Activated T-helper 1 cell treated with anti-CD3 and anti-CD28 coated beads, Interleukin-2, amount 50 U/mL, for 16 hours (primary cell): ENCODE data around the gene DNAJC13.
"Not testable (repeated sequence)": the region's sequence is repeated elsewhere in the genome, so short reads cannot be mapped to it uniquely, and the experiment has no call there.

Source experiments
- DNase-seq, 2 donors: peaks; one replicate each; pipeline ENCODE4 v3.0.0-alpha.2; 2020; ENCODE audit warnings: low read depth in 1 of 2, low spot score in 1 of 2

The DNAJC13 gene

DNA sequence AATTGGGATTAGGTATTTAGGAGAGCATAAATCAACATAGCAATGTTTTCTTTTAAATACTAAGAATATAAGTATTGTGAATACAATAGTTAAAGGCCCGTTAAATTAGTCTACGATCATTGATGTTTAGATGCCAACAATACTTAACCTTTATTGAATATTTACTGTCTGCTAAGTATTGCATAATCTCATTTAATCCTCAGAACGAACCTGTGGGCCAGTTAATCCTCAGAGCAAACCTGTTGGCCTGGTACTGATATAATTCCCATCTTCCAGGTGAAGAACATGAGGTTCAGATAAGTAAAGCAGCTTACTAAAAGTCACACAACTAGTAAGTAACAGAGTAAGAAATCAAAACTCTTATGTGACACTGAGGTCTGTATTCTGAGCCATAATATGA, 122.4 kb downstream of the DNAJC13 start:
- no peak for DNase-seq

DNA sequence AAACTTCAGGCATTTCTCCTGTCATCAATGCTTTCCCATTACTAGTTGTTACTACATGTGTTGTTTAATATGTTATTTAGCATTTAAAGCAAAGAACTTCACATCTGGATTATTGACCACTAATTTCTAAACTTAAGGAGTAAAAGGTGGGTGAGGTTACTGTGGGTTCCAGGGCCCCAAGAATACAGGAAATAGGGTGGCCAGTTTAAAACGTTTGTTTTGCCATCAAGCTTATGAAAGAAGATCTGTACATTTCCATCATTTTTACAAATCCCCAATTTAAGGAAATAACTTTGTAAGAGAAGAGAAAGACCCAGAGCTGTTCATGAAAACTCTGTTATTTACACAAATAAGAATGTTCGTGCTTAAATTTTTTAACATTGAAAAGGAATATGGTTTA, 125.3 kb downstream of the DNAJC13 start:
- no peak for DNase-seq

DNA sequence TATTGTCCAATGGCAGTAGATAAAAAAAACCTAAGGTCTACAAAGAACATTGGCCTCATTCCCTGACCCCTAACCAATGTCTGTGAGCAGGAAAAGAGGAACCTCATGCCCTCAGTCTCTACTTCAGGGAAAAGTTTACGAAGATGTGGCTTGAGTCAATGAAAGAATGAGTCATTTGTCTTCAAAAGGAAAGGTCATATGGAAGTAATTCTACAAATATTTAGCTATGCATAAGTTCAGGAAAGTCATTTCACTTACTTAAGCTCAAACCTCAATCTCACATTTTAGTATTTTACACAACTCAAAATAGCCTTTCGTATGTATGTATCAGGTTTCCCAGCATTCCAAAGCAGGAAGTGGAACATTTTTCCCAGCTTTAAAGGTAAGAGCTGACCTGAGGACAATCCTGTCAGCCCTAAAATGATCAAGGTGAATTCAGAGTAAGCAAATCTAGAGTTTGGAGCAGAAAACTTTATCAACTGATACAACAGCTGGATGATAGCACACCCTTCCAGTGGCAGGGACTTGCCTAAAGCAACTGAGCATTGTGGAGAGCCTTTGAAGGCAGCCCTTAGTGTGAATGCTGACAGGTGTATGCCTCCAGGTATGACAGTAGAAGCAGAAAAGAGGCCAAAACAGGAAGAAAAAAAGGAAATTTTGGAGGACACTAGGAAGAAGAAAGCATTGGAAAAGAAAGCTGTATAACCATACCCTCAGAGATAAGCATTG, 125.9 kb downstream of the DNAJC13 start:
- DNase-seq: no peak

DNA sequence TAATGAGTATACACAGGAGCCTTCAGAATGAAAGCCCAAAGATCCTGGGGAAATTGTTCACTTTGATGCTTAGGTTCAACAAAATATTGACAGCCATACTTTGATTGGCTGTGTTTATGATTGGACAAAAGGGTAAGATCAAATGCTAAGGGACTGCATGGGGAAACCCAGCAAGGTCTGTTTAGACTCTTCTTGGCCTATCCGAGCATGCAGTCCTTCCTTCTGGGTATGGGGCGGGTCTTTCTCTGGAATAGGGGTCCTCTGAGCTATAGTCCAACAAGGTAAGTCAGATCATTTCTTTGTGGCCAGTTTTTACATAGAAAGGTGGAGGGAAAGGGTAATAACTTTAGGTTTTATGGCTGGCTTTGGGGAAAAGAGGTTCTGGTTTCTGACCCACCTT, 126.8 kb downstream of the DNAJC13 start:
- no peak for DNase-seq

DNA sequence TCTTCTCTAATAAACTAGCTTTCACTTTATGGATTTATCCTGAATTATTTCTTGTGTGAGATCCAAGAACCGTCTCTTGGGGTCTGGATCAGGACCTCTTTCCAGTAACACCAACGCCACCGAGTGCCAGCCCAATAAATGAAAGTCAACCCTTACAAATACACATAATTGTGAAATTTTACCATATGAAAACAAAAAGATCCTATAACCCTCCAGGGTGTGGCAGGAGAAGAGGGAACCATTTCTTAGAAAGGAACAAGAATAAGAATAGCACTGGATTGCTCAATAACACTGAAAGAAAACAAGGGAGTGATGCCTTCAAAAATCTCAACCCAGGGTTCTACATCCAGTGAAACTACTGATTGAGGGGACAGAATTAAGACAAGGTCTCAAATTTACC, 128.2 kb downstream of the DNAJC13 start:
- no peak for DNase-seq

DNA sequence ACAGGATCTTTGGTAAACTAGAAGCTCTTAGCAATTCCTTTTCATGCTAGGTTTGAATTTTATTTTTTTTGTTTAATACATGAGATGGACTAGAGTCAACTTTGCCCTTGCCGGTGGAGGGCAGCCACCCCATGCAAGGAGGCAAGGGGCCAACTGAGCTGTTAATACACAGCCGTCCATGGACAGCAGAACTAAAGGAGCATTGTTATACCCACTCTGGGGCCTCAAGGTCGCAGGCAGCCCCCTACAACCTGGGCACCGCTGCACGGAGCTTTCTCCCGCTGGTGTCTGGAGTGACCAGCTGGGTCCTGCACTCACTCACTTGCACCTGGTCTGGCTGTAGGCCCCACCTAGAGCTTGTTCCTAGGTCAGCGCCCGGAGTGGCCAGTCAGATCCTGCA, 131.9 kb downstream of the DNAJC13 start:
- no peak for DNase-seq

DNA sequence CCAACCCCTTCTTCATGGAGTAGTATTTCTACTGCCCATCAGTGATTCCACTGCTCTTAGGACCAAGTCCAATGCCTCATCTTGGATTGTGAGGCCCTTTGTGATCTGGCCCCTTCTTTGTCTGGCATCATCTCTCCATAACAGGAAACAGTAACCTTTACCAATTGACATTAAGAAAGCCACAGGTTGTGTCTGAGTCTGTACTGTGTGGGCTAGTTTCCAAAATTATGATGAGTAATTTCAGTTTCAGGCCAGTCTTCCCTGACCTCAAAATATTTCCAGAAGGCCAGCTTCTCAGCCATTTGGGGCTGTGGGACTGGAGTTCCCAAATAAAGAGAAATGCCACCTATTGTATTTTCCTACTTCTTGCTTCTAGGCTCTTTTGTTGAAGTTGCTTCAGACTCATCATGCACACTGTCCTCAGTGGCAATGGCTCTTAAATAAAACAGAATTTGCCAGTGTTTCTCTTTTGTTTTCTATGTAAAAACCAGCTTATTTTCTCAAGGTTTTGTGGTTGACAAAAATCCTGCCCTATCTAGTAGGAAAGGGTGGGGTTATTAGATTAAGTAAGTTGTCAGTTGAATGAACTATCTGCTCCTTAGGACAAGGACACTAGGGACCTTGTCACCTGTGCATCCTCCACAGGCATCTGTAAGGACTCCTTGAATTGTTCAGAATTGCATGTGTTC, 132.7 kb downstream of the DNAJC13 start:
- no peak for DNase-seq

DNA sequence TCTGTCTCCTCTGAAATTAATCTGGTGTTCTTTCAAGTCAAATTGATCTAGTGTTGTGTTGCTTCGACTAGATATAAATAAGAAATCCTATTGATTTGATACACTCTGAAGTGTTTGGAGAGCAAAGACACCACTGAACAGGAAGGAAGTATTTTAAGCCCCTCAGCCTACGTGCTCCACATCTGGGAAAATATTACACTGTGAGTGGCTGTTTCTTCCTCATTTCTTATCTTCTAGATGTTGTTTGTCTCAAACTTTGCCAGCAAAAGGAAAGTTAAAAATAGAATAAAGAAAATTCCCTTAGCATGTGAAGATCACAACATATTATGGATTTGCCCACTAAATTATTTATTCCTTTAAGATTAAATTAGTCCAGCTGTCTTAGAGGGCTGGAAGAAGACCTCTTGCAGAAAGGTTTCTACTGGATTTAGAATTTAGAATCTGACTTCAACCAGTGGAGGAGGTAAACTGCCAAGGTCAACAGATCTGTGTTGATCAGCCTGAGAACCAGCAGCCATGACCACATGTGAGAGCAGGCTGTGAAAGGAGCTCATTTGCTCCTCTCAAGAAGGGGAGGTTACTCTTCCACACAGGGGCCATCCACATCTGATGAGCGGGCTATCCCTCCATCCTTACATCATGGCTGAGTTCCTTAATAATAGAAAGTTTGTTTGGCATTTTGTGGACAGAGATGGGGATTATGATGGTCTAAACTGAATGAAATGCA, 133.4 kb downstream of the DNAJC13 start:
- no peak for DNase-seq

DNA sequence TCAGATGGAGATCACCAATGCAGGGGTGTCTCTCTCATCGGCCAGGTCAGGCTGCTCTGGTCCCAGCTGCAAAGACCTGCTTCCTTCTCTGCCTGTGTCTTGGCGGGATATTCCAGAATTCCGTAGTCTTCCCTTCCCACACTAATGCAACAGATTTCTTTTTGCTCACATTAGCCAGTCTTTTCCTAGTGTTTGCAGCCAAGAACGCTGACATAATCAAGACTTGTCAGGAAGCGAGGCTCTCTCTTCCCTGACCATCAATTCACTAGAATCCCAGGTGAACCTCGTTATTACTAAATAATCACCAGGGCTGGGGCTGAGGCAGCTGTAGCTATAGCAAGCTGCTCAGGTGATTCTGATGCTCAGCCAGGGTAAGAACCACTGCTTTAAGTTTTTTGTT, 136.5 kb downstream of the DNAJC13 start:
- DNase-seq: no peak

DNA sequence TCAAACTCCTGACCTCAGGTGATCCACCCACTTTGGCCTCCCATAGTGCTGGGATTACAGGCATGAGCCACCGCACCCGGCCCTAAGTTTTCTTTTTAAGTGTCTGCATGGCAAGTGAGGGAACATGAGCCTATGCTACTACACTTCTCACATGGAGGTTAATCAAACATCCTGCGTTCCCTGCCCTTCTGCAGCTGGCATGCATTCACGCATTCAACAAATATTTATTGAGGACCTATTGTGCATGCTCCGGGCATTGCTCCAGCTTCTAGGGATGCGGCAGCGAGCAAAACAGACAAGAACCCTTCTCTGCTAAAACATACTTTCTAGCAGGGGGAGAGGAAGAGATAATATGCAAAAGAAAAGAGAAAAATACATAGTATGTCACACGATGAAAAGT, 137.1 kb downstream of the DNAJC13 start:
- DNase-seq: no peak

DNA sequence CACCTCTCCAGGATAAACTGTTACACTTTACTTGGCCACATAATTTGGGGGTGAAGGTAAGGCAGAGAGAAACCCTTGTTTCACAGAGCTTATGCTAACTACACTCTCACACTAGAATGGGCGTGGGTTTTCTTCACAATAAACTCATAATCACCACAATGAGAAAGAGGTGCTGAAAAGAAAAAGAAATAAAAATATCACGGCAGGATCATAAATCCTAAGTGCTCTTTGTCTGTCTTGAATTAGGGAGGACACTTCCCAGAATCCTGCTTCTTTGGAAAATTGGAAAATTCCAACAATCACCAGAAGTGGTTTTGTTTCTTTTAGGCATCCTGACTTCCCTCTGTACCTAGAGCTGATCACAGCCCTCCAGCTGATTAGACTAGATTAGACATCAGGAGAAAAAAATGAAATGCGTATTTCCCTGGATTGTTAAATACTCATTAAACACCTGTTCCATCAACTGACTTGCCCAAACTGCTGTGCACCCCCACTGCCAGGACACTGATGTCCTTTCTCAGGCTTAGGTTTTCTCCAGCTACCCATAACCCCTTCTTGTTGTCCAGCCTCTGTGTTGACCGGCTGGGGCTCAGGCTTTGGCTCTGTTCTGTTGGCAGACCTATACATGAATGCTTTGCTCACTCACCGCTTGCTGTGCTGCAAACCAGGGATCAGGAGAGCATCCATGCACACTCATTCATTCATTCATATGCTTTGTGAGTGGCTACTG, 138.2 kb downstream of the DNAJC13 start:
- no peak for DNase-seq

DNA sequence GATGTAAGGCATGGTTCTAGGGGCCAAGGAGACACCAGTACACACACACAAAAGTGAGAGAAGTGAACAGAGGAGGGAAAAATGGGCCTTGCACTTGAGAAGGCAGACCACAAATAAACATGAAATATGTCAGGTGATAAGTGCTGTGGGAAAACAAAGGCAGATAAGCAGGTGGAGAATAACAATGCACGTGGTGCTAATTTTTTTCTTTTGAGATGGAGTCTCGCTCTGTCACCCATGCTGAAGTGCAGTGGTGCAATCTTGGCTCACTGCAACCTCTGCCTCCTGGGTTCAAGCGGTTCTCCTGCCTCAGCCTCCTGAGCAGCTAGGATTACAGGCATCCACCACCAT, 138.7 kb downstream of the DNAJC13 start:
- DNase-seq: not testable (repeated sequence)

DNA sequence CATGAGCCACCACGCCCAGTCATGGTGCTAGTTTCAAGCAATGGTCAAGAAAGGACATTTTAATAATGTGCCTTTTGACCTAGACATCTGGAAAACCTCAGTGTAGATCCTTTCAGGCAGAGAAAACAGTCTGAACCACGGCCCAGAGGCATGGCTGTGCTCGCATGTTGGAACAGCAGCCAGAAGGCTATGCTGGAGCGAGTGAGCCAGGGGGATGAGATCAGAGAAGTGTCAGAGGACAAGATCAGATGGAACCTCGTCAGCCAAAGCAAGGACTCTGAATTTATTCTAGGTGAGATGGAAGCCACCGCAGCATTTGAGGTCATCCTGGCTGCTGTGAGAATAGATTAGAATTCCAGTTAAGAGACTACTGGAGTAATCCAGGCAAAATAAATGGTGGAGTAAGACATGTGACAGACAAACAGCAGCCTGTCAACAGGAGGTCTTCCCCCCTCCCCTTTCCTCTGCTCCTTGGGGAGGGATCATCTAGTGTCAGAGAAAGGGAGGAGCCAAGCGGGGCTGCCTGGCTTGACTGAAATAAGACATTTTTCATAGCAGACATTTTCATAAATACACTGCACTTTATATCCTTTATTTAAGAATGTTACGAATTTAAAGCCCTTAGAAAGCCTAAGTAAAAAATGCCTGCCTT, 139.3 kb downstream of the DNAJC13 start:
- no peak for DNase-seq

DNA sequence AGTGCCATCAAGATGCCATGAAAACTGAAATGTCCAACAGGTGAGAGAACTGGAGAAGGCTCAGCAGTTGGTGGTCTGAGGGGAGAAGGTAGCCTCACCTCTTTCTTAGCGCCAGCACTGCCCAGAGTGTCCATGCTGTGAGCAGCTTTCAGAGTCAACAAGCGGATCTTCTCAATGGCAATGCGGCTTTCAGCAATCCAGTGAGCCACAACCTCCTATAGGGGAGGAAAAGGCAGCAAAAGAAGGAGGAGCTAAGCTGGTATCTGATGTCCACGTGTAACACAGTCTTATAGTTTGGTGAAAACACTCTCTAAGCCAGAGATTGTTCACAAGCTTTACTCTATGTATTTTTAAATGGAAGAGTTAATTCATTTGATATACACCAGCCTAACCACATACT, 143.7 kb downstream of the DNAJC13 start:
- DNase-seq: no peak

DNA sequence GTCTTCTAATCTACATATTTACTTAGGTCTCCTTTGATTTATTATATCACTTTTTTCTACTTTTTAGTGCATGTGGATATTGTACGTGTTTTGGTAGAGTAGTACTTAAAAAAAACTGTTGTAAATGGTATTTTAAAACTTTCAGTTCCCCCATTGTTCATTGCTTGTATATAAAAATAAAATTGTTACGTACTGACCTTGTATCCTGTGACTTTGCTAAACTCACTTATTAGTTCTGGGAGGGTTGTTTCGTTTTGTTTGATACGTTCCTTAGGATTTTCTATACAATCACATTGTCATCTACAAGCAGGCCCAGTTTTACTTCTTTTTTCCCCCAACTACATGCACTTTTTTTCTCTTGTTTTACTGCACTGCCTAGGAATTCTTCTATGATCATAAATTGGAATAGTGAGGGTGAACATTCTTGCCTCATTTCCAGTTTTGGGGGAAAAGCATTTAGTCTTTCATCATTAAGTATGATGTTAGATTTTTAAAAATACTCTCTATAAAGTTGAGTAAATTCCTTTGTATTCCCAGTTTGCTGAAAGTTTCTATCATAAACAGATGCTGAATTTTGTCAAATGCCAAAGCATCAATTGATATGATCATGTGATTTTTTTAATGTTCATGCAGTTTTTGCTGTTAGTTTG, 146.2 kb downstream of the DNAJC13 start:
- no peak for DNase-seq

DNA sequence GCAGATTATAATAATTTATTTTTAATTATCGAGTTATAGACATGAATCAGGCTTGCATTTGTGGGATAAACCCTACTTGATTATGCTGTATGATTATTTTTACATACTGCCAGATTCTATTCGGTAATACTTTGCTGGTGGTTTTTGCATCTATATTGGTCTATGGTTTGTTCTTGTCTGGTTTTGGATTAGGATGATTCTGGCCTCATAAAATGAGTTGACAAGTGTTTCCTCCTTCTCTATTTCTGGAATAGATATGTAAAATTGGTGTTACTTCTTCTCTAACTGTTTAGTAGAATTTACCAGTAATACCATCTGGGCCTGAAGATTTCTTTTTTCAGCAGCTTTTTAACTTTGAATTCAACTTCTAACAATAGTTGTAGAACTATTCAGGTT, 146.8 kb downstream of the DNAJC13 start:
- no peak for DNase-seq

DNA sequence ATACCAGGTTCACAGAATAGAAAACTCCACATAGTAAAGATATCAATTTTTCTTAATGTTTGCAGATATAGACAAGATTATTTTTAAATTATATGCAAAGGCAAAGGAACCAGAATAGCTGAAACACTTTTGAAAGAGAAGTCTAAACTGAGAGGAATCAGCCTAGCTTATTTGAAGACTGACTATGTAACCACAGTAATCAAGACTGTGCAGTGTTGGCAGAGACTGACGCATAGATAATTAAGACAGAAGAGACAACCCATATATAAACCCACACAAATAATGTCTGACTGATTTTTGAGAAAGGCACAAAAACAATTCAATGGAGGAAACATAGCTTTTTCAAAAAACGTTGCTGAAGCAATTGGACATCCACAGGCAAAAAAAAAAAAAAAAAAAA, 151.1 kb downstream of the DNAJC13 start:
- no peak for DNase-seq

DNA sequence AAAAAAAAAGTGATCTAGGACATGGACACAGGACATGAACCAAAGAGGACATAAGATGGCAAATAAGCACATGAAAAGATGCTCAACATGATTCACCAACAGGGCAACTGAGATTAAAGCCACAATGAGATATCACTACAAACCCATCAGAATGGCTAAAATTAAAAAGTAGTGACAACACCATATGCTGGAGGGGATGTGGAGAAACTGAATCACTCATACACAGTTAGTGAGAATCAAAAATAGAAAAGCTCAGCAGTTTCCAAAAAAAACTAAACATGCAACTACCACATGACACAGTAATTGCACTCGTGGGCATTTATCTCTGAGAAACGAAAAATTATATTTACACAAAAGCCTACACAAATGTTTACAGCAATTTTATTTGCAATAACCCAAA, 151.9 kb downstream of the DNAJC13 start:
- no peak for DNase-seq

DNA sequence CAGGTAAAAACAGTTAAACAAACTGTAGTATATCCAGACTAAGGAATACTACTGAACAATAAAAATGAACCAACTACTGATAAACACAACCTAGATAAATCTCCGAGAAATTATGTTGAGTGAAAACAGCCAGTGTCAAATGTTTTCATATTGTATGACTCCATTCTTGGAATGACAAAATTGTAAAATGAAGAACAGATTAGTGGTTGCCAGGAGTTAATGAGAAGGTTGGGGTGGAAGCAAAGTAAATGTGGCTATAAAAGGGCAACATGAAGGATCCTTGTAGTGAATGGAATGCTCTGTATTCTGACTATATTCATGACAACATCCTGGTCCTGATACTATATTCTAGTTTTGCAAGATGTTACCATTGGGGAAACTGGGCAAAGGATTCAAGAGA, 152.3 kb downstream of the DNAJC13 start:
- no peak for DNase-seq

DNA sequence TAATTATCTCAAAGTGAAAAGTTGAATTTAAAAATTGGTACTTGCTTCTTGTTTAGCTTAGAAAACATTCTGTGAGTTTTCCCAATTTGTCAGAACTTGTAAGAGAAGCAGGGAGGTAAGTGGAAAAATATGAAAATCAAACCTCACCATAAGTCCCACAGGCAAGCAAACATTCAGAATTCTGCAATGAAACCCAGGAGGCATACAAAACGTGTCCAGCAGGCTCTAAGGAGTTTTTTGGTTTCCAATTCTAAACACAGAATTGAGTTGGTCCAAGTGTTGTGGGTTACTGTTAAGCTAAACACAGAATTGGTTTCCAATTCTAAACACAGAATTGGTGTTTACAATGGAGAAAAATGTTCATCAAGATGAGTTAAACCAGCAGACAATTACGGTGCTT, 152.7 kb downstream of the DNAJC13 start:
- no peak for DNase-seq

DNA sequence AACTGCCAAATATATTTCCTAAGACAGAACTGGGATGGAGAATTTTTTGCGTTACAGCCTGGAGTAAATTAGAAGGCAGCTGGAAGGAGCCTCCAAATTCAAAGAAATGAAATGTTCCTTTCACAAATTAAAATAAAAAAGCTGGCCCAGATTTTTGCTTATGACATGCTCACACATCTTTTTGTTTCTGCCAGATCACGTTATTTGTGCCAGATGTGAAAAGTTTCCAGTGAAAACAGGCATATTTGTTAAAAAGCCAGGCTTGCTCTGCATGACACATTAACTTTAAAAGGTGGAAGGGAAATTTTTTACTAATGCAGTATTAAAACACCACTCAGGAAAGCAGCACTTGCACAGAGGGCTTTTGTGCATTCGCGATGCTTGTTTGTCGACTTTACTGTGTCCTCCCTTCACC, 156.5 kb downstream of the DNAJC13 start:
- DNase-seq: no peak
